ENCODE measurements around the gene SLC37A1. TPM values are rescaled to one million over a fixed set of nuclear protein-coding genes. Genes with fewer than 3 reads are reported as not detected.

The SLC37A1 gene
- polyA plus RNA-seq, 1 experiment, result 0.88 TPM

GRCh38 chr21:42572906-42573495, 59.3 kb downstream of the SLC37A1 start:
- no peak overlapping the region for H3K4me3 ChIP-seq (ENCODE audit: low read depth, low read length)
- H3K36me3 ChIP-seq (ENCODE audit: control insufficient read depth, insufficient read depth, low read length), result no peaks in the 10 kb centered on the region
- H3K27me3 ChIP-seq (ENCODE audit: control insufficient read depth, insufficient read depth, low read length), result no peaks in the 10 kb centered on the region
- DNase-seq (ENCODE audit: low read depth), result no peak
- ChIA-PET CTCF (no interaction called here), POLR2A (no interaction called here)
- no peak for TF ChIP-seq CTCF (IDR thresholded peaks at IDR 0.05; ENCODE audit: insufficient read depth, low read depth, low read length)

GRCh38 chr21:42574234-42575027, 60.8 kb downstream of the SLC37A1 start:
- no peaks in the 10 kb centered on the region for H3K36me3 ChIP-seq (ENCODE audit: control insufficient read depth, insufficient read depth, low read length)
- ChIA-PET POLR2A (no interaction called here), CTCF (no interaction called here)
- H3K27me3 ChIP-seq (ENCODE audit: control insufficient read depth, insufficient read depth, low read length), result no peaks in the 10 kb centered on the region
- no peak overlapping the region for H3K4me3 ChIP-seq (ENCODE audit: low read depth, low read length)
- no peak for DNase-seq (ENCODE audit: low read depth)
- TF ChIP-seq CTCF (IDR thresholded peaks at IDR 0.05; ENCODE audit: insufficient read depth, low read depth, low read length), result peak; percentile 57

DNA sequence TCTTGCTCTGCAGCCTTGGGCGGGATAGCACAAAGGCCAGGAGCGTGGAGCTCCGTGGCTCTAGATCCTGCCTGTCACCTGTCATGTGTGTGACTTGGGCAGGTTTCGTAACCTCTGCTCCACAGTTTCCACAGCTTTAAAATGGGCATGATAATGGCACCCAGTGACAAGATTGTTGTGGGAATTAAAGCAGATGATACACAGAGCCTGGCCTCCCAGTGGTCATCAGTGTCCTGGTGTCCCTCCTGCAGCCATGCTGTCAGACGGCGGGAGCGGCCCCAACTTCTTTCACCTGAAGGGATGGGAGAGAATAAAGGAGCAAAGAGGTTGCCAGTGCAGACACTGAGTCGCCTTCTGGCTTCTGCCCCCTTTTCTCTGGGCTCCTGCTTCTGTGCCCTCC, 61.5 kb downstream of the SLC37A1 start:
- no peaks in the 10 kb centered on the region for H3K27me3 ChIP-seq (ENCODE audit: control insufficient read depth, insufficient read depth, low read length)
- CTCF ChIA-PET, result no interaction called here
- no peak for TF ChIP-seq CTCF (IDR thresholded peaks at IDR 0.05; ENCODE audit: insufficient read depth, low read depth, low read length)

GRCh38 chr21:42576639-42577038, 63.0 kb downstream of the SLC37A1 start:
- H3K36me3 ChIP-seq (ENCODE audit: control insufficient read depth, insufficient read depth, low read length), result no peaks in the 10 kb centered on the region
- ChIA-PET CTCF (no interaction called here), POLR2A (no interaction called here)
- no peak for DNase-seq (ENCODE audit: low read depth)
- H3K27me3 ChIP-seq (ENCODE audit: control insufficient read depth, insufficient read depth, low read length), result no peaks in the 10 kb centered on the region
- no peak for TF ChIP-seq CTCF (IDR thresholded peaks at IDR 0.05; ENCODE audit: insufficient read depth, low read depth, low read length)
- H3K4me3 ChIP-seq (ENCODE audit: low read depth, low read length), result no peak overlapping the region

More for the DNA sequence above, 61.5 kb downstream of the SLC37A1 start:
- POLR2A ChIA-PET, result no interaction called here
- H3K36me3 ChIP-seq (ENCODE audit: control insufficient read depth, insufficient read depth, low read length), result no peaks in the 10 kb centered on the region
- H3K4me3 ChIP-seq (ENCODE audit: low read depth, low read length), result no peak overlapping the region
- DNase-seq (ENCODE audit: low read depth), result no peak

GRCh38 chr21:42578034-42578433, 64.4 kb downstream of the SLC37A1 start:
- ChIA-PET POLR2A (no interaction called here), CTCF (no interaction called here)
- Histone ChIP-seq H3K36me3 (ENCODE audit: control insufficient read depth, insufficient read depth, low read length) (no peaks in the 10 kb centered on the region), H3K27me3 (ENCODE audit: control insufficient read depth, insufficient read depth, low read length) (no peaks in the 10 kb centered on the region), H3K4me3 (ENCODE audit: low read depth, low read length) (no peak overlapping the region)
- TF ChIP-seq CTCF (IDR thresholded peaks at IDR 0.05; ENCODE audit: insufficient read depth, low read depth, low read length), result no peak
- DNase-seq (ENCODE audit: low read depth), result no peak

All from BJ (cell line).